Activated CD4-positive, alpha-beta T cell treated with anti-CD3 and anti-CD28 coated beads, Interleukin-10, Interleukin-2, amounts not matched to agents 100 ng/mL and 50 ng/mL, durations not matched to agents 16 hours and 8 hours (primary cell): Measurements from ENCODE around the gene ARSG.
"Not testable (repeated sequence)": the region's sequence is repeated elsewhere in the genome, so short reads cannot be mapped to it uniquely, and the experiment has no call there.

ENCODE experiments used
- DNase-seq: peaks from one replicate; pipeline ENCODE4 v3.0.0-alpha.2; 2020

The ARSG gene

GRCh38 chr17:68290955-68291835, at the start of gene ARSG, which contains the start of gene SLC16A6:
Gene ARSG, plus strand, starts transcription at chr17:68291495. Its CDS starts 15,999 bp downstream, at chr17:68307494.
Gene SLC16A6, minus strand, starts transcription at chr17:68291127. Its CDS starts 12,807 bp downstream, at chr17:68278320.
- DNase-seq = peak; percentile 90

- DNase-seq = no peak
Measured at GRCh38 chr17:68246271-68247028, 44.8 kb upstream of the ARSG start.

- peak; percentile 97 for DNase-seq
Measured at GRCh38 chr17:68247445-68248198, 43.7 kb upstream of the ARSG start, which contains the start of gene AMZ2. Gene AMZ2, plus strand, starts transcription at chr17:68248043. Its CDS starts 2,145 bp downstream, at chr17:68250188.

GRCh38 chr17:68248199-68248825, 43.0 kb upstream of the ARSG start:
- no peak for DNase-seq

- peak; percentile 76 for DNase-seq
Measured at GRCh38 chr17:68248891-68249290, 42.4 kb upstream of the ARSG start.

- peak; percentile 51 for DNase-seq
Measured at GRCh38 chr17:68249354-68249765, 41.9 kb upstream of the ARSG start.

- DNase-seq = peak; percentile 49
Measured at GRCh38 chr17:68253426-68253825, 37.9 kb upstream of the ARSG start.

- DNase-seq = no peak
Measured at GRCh38 chr17:68255151-68255550, 36.1 kb upstream of the ARSG start.

GRCh38 chr17:68255731-68256538, 35.4 kb upstream of the ARSG start:
- DNase-seq = peak; percentile 71

GRCh38 chr17:68256701-68257100, 34.6 kb upstream of the ARSG start:
- not testable (repeated sequence) for DNase-seq

- peak; percentile 76 for DNase-seq
Measured at GRCh38 chr17:68257934-68258333, 33.4 kb upstream of the ARSG start.

GRCh38 chr17:68258890-68259647, 32.2 kb upstream of the ARSG start:
- peak; percentile 89 for DNase-seq

GRCh38 chr17:68259648-68259951, 31.7 kb upstream of the ARSG start:
- not testable (repeated sequence) for DNase-seq

GRCh38 chr17:68260051-68260762, 31.1 kb upstream of the ARSG start:
- DNase-seq = no peak

GRCh38 chr17:68262467-68262866, 28.8 kb upstream of the ARSG start:
- DNase-seq = not testable (repeated sequence)

- peak; percentile 60 for DNase-seq
Measured at GRCh38 chr17:68263101-68263681, 28.1 kb upstream of the ARSG start.

GRCh38 chr17:68265833-68266232, 25.5 kb upstream of the ARSG start:
- DNase-seq = not testable (repeated sequence)

- no peak for DNase-seq
Measured at GRCh38 chr17:68273722-68274121, 17.6 kb upstream of the ARSG start.

GRCh38 chr17:68276339-68276738, 15.0 kb upstream of the ARSG start:
- not testable (repeated sequence) for DNase-seq

- DNase-seq = no peak
Measured at GRCh38 chr17:68277807-68278206, 13.5 kb upstream of the ARSG start.
